CD4-positive, alpha-beta T cell treated with Interferon gamma for 1 hour (primary cell): ENCODE data around the gene PTPRG.

ENCODE experiments used
- DNase-seq: peaks from one replicate; pipeline ENCODE4 v3.0.0-alpha.2; 2020

Gene PTPRG

GRCh38 chr3:62039586-62039985 is 478.2 kb downstream of the PTPRG start:
- no peak for DNase-seq

- DNase-seq = no peak
These were observed 480.3 kb downstream of the PTPRG start for GRCh38 chr3:62041681-62042080.

GRCh38 chr3:62044874-62045411 is 483.6 kb downstream of the PTPRG start:
- no peak for DNase-seq

- DNase-seq = no peak
These were observed 485.0 kb downstream of the PTPRG start for GRCh38 chr3:62046326-62046725.

GRCh38 chr3:62048577-62048976 is 487.2 kb downstream of the PTPRG start:
- DNase-seq = no peak

GRCh38 chr3:62049033-62049432 is 487.7 kb downstream of the PTPRG start:
- DNase-seq = no peak

- DNase-seq = no peak
These were observed 490.1 kb downstream of the PTPRG start for GRCh38 chr3:62051506-62051905.

- no peak for DNase-seq
These were observed 491.0 kb downstream of the PTPRG start for GRCh38 chr3:62052331-62052730.

- DNase-seq = no peak
These were observed 495.3 kb downstream of the PTPRG start for GRCh38 chr3:62056658-62057057.

GRCh38 chr3:62057339-62058047 is 496.1 kb downstream of the PTPRG start:
- no peak for DNase-seq

- DNase-seq = no peak
These were observed 504.8 kb downstream of the PTPRG start for GRCh38 chr3:62065985-62066693.

- no peak for DNase-seq
These were observed 507.0 kb downstream of the PTPRG start for GRCh38 chr3:62068337-62068736.

GRCh38 chr3:62070891-62071290 is 509.5 kb downstream of the PTPRG start:
- DNase-seq = no peak

GRCh38 chr3:62073038-62073437 is 511.7 kb downstream of the PTPRG start:
- DNase-seq = no peak

- DNase-seq = no peak
These were observed 523.2 kb downstream of the PTPRG start for GRCh38 chr3:62084558-62084957.

GRCh38 chr3:62088472-62089104 is 527.2 kb downstream of the PTPRG start:
- DNase-seq = no peak

- DNase-seq = no peak
These were observed 528.7 kb downstream of the PTPRG start for GRCh38 chr3:62090066-62090465.

GRCh38 chr3:62090519-62090918 is 529.1 kb downstream of the PTPRG start:
- DNase-seq = no peak

- no peak for DNase-seq
These were observed 531.7 kb downstream of the PTPRG start for GRCh38 chr3:62093025-62093424.

GRCh38 chr3:62094461-62094860 is 533.1 kb downstream of the PTPRG start:
- DNase-seq = no peak

GRCh38 chr3:62095080-62095479 is 533.7 kb downstream of the PTPRG start:
- no peak for DNase-seq

- DNase-seq = no peak
These were observed 534.4 kb downstream of the PTPRG start for GRCh38 chr3:62095756-62096155.

- DNase-seq = no peak
These were observed 535.1 kb downstream of the PTPRG start for GRCh38 chr3:62096521-62096920.

GRCh38 chr3:62097121-62097520 is 535.8 kb downstream of the PTPRG start:
- no peak for DNase-seq
